Measurements from ENCODE around the gene SYF2.

SYF2 gene

DNA sequence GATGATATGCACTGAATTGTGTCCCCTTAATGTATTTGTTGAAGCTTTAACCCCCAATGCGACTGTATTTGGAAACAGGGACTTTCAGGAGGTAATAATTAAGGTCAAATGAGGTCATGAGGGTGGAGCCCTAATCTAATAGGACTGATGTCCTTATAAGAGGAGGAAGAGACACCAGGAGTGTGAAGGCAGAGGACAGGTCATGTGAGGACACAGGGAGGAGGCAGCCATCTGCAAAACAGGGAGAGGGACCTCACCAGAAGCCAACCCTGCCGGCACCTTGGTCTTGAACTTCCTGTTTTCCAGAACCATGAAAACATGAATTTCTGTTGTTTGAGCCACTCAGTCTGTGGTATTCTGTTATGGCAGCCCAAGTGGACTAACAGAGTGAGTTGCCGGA is 15.3 kb downstream of the SYF2 start:
- no peaks in the 10 kb centered on the region for H3K27me3 ChIP-seq (ENCODE audit: insufficient read depth, poor library complexity, severe bottlenecking)
- H3K27ac ChIP-seq (ENCODE audit: poor library complexity, severe bottlenecking), result no peak overlapping the region
- TF ChIP-seq, protein P1, sequence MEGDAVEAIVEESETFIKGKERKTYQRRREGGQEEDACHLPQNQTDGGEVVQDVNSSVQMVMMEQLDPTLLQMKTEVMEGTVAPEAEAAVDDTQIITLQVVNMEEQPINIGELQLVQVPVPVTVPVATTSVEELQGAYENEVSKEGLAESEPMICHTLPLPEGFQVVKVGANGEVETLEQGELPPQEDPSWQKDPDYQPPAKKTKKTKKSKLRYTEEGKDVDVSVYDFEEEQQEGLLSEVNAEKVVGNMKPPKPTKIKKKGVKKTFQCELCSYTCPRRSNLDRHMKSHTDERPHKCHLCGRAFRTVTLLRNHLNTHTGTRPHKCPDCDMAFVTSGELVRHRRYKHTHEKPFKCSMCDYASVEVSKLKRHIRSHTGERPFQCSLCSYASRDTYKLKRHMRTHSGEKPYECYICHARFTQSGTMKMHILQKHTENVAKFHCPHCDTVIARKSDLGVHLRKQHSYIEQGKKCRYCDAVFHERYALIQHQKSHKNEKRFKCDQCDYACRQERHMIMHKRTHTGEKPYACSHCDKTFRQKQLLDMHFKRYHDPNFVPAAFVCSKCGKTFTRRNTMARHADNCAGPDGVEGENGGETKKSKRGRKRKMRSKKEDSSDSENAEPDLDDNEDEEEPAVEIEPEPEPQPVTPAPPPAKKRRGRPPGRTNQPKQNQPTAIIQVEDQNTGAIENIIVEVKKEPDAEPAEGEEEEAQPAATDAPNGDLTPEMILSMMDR (IDR thresholded peaks at IDR 0.05; ENCODE audit: poor library complexity, severe bottlenecking), result no peak
- no peak for ATAC-seq (ENCODE audit: low read depth)
- no peak overlapping the region for H3K4me3 ChIP-seq (ENCODE audit: severe bottlenecking)
- DNase-seq (ENCODE audit: low spot score), result no peak
- no peaks in the 10 kb centered on the region for H3K9me3 ChIP-seq (ENCODE audit: severe bottlenecking)
- H3K4me1 ChIP-seq (ENCODE audit: insufficient read depth, poor library complexity, severe bottlenecking), result no peaks in the 10 kb centered on the region
- H3K36me3 ChIP-seq (ENCODE audit: low read depth), result peaks cover 11% of the 10 kb centered on the region

DNA sequence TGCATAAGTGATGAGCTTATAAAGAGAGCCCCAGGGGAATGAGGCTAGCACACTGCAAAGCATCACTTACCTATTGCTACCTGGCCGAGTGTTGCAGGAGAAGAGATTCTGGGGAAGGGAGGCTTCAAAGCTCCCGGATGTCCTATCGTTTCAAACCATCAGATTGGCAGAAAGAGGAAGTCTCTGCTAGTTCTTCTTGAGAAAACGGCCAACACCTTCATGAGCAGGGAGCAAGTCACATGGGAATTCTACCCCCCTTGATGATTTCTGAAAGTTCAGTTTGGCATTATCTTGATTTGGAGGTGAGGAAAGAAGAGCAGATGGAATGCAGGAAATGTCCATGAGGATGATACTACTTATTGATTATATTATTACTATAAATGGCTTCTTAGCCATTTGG is 16.2 kb downstream of the SYF2 start:
- H3K4me3 ChIP-seq (ENCODE audit: severe bottlenecking), result no peak overlapping the region
- no peak for ATAC-seq (ENCODE audit: low read depth)
- no peaks in the 10 kb centered on the region for H3K27me3 ChIP-seq (ENCODE audit: insufficient read depth, poor library complexity, severe bottlenecking)
- no peaks in the 10 kb centered on the region for H3K4me1 ChIP-seq (ENCODE audit: insufficient read depth, poor library complexity, severe bottlenecking)
- H3K9me3 ChIP-seq (ENCODE audit: severe bottlenecking), result no peaks in the 10 kb centered on the region
- TF ChIP-seq, protein P1 (IDR thresholded peaks at IDR 0.05; ENCODE audit: poor library complexity, severe bottlenecking), result no peak
- DNase-seq (ENCODE audit: low spot score), result no peak
- no peak overlapping the region for H3K27ac ChIP-seq (ENCODE audit: poor library complexity, severe bottlenecking)
- H3K36me3 ChIP-seq (ENCODE audit: low read depth), result peaks cover 6% of the 10 kb centered on the region; the same call in 1 of the 2 replicates

DNA sequence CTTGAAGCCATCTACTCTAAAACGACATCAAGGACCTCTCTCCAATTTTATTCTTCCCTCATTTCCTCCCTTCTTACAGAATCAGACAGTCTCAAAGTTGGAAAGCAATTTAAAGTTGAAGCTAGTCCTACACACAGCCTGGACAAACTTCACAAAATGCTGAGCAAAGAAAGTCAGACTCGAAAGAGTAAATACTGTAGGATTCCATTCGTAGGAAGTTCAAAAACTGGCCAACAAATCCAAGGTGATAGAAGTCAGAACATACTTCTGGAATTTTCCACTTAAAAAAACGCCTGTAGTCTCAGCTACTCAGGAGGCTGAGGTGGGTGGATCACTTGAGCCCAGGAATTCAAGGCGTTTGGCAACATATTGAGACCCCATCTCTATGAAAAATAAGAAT is 19.6 kb downstream of the SYF2 start:
- no peak overlapping the region for H3K27ac ChIP-seq (ENCODE audit: poor library complexity, severe bottlenecking)
- no peak overlapping the region for H3K4me3 ChIP-seq (ENCODE audit: severe bottlenecking)
- no peak for ATAC-seq (ENCODE audit: low read depth)
- H3K9me3 ChIP-seq (ENCODE audit: severe bottlenecking), result no peaks in the 10 kb centered on the region
- DNase-seq (ENCODE audit: low spot score), result no peak
- H3K36me3 ChIP-seq (ENCODE audit: low read depth), result no peaks in the 10 kb centered on the region
- no peaks in the 10 kb centered on the region for H3K27me3 ChIP-seq (ENCODE audit: insufficient read depth, poor library complexity, severe bottlenecking)
- TF ChIP-seq, protein P1 (IDR thresholded peaks at IDR 0.05; ENCODE audit: poor library complexity, severe bottlenecking), result no peak
- no peaks in the 10 kb centered on the region for H3K4me1 ChIP-seq (ENCODE audit: insufficient read depth, poor library complexity, severe bottlenecking)

DNA sequence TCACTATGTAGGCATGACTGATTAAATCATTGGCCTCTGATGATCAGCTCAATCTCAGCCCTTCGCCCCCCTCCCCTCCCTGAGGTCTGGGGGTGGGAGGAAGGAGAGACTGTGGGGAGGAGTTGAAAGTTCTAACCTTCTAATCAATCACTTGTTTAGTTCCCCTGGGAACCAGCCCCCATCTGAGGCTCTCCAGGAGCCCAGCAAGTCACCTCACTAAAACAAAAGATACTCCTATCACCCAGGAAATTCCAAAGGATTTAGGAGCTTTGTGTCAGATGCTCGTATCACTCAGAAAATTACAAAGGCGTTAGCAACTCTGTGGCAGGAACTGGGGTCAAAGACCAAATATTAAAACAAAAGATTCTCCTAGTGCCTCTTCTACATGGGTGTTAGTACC is 21.6 kb downstream of the SYF2 start:
- H3K4me3 ChIP-seq (ENCODE audit: severe bottlenecking), result no peak overlapping the region
- H3K4me1 ChIP-seq (ENCODE audit: insufficient read depth, poor library complexity, severe bottlenecking), result no peaks in the 10 kb centered on the region
- no peaks in the 10 kb centered on the region for H3K27me3 ChIP-seq (ENCODE audit: insufficient read depth, poor library complexity, severe bottlenecking)
- ATAC-seq (ENCODE audit: low read depth) (no peak), DNase-seq (ENCODE audit: low spot score) (no peak)
- H3K27ac ChIP-seq (ENCODE audit: poor library complexity, severe bottlenecking), result no peak overlapping the region
- TF ChIP-seq, protein P1 (IDR thresholded peaks at IDR 0.05; ENCODE audit: poor library complexity, severe bottlenecking), result no peak
- no peaks in the 10 kb centered on the region for H3K36me3 ChIP-seq (ENCODE audit: low read depth)
- no peaks in the 10 kb centered on the region for H3K9me3 ChIP-seq (ENCODE audit: severe bottlenecking)

DNA sequence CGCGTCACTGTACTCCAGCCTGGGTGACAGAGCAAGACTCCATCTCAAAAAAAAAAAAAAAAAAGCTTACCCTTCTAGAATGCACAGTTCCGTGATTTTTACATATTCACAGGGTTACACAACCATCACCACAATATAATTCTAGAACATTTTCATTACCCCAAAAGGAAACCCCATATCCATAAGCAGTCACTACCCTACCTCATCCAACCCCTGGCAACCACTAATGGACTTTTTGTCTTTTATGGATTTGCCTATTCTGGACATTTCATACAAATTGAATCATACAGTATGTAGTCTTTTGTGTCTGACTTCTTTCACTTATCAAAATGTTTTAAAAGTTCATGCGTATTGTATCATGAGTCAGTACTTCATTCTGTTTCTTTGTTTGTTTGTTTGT is 22.8 kb downstream of the SYF2 start:
- Histone ChIP-seq H3K27me3 (ENCODE audit: insufficient read depth, poor library complexity, severe bottlenecking) (no peaks in the 10 kb centered on the region), H3K4me1 (ENCODE audit: insufficient read depth, poor library complexity, severe bottlenecking) (no peaks in the 10 kb centered on the region), H3K9me3 (ENCODE audit: severe bottlenecking) (no peaks in the 10 kb centered on the region), H3K27ac (ENCODE audit: poor library complexity, severe bottlenecking) (no peak overlapping the region), H3K36me3 (ENCODE audit: low read depth) (no peaks in the 10 kb centered on the region), H3K4me3 (ENCODE audit: severe bottlenecking) (no peak overlapping the region)
- DNase-seq (ENCODE audit: low spot score) (no peak), ATAC-seq (ENCODE audit: low read depth) (no peak)
- TF ChIP-seq, protein P1 (IDR thresholded peaks at IDR 0.05; ENCODE audit: poor library complexity, severe bottlenecking), result no peak
